Spinal cord (tissue), 10 donors: Measurements from ENCODE around the gene MAP7D2. TPM values are rescaled to one million over a fixed set of nuclear protein-coding genes. Genes with fewer than 3 reads are reported as not detected.
A peak's percentile ranks its signal among the peaks of the same experiment; 100 is the strongest.
"Not testable (repeated sequence)": the region's sequence is repeated elsewhere in the genome, so short reads cannot be mapped to it uniquely, and the experiment has no call there.

ENCODE experiments used
- DNase-seq, 6 donors: peaks; one replicate each; pipeline versions ENCODE4 v3.0.0 to v3.0.0-alpha.2; 2013 to 2015; ENCODE audit warnings: low spot score in 6 of 6, low read depth in 4 of 6
- H3K27ac ChIP-seq: one replicate; pipeline ENCODE4 v1.5.1; 2013; ENCODE audit warnings: low read depth, low read length, control low read depth
- H3K27me3 ChIP-seq: one replicate; pipeline ENCODE4 v1.6.1; 2013; ENCODE audit warnings: low read length; ENCODE audit not compliant: control insufficient read depth, insufficient read depth
- H3K36me3 ChIP-seq: one replicate; pipeline ENCODE4 v1.6.1; 2013; ENCODE audit warnings: low read length; ENCODE audit not compliant: control insufficient read depth, insufficient read depth
- H3K4me1 ChIP-seq: one replicate; pipeline ENCODE4 v1.6.1; 2013; ENCODE audit warnings: low read length; ENCODE audit not compliant: control insufficient read depth, insufficient read depth
- H3K4me3 ChIP-seq: one replicate; pipeline ENCODE4 v1.5.1; 2013; ENCODE audit warnings: low read depth, low read length, control low read depth
- H3K9me3 ChIP-seq: one replicate; pipeline ENCODE4 v1.6.1; 2013; ENCODE audit warnings: low read length; ENCODE audit not compliant: control insufficient read depth, insufficient read depth
- WGBS: methylation state at CpG from one replicate; pipeline ENCODE4 v1.1.5; 2013; ENCODE audit warnings: missing lambda C conversion rate; ENCODE audit not compliant: insufficient coverage; 5-methylcytosine and 5-hydroxymethylcytosine counted together
- long read RNA-seq, 4 donors: transcript quantifications; one replicate each; lab custom pipeline, GENCODE V29; 2026
- polyA plus RNA-seq, 2 donors: library from polyadenylated mRNA; unstranded; fragments of 120-200 nt; gene quantifications; one replicate each; pipeline ENCODE4 v1.2.1, GENCODE V29; 2013; ENCODE audit not compliant: insufficient read length in 2 of 2
- total RNA-seq, 2 donors: library from RNA; depleted of rRNA in 1 of 2; stranded (reverse); fragments of 120-200 nt in 1 of 2; fragments of >200 nt in 1 of 2; gene quantifications; one replicate each; pipeline versions ENCODE4 v1.2.3 to v1.2.4, GENCODE V29; 2013 to 2014
- donor health status: healthy.

The MAP7D2 gene
- 10 to 100 TPM in 1 of 2 donors, 1 to 10 TPM in 1; 8.2 to 27.4 TPM for total RNA-seq
- polyA plus RNA-seq = 10 to 100 TPM; 35.8 to 38.5 TPM
- long read RNA-seq, donor 1, partial matches to known transcripts = 5 of 5 reads
- long read RNA-seq, donor 1, other reads (novel, unspliced or antisense) = 0 of 5 reads
- long read RNA-seq, donor 2 = 0 reads
- long read RNA-seq, donor 3 = 0 reads
- long read RNA-seq, donor 4 = 0 reads

DNA sequence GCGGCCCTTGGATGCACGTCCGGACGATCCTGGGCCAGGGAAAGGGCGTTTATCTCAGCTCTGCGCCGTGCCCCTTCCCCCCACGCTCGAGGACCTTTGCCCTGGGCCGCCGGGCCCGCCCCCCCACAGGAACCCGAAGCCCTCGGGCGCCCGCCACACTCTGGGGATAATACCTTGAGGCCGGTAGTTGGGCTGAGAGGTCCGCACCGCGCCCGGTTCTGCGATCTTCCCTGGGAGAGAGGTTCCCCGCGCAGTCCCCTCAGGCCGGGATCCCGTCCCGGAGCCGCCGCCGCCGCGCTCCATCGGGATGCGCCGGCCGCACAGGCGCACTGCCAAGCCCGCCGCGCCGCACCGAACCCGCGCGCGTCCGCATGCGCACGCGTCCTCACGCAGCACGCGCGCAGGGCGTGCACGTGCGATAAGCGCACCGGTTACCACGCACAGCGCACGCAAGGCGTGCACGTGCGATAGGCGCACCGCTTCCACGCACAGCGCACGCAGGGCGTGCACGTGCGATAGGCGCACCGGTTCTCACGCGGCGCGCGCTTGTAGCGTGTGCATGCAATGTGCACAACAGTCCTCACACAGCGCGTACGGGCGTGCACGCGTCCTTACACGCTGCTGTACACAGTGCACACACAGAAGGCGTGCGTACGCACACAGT lies at the start of gene MAP7D2:
MAP7D2 (minus strand) TSS at position 331 of the 664 bp plus-strand sequence; CDS start at position 303, 28 bp downstream.
- H3K4me3 ChIP-seq = peak within 1 kb of the TSS; percentile 24
- peak in 3 of 6 donors; percentile 49 to 88 (median 75) for DNase-seq
- WGBS = 27% methylated on average over 89 of the region's 91 CpGs
- H3K27me3 ChIP-seq = peaks cover 51% of the 10 kb centered on the region
- peaks cover 8% of the 10 kb centered on the region for H3K4me1 ChIP-seq
- H3K27ac ChIP-seq = no peak within 1 kb of the TSS
- H3K9me3 ChIP-seq = no peaks in the 10 kb centered on the region
- no peaks in the 10 kb centered on the region for H3K36me3 ChIP-seq

DNA sequence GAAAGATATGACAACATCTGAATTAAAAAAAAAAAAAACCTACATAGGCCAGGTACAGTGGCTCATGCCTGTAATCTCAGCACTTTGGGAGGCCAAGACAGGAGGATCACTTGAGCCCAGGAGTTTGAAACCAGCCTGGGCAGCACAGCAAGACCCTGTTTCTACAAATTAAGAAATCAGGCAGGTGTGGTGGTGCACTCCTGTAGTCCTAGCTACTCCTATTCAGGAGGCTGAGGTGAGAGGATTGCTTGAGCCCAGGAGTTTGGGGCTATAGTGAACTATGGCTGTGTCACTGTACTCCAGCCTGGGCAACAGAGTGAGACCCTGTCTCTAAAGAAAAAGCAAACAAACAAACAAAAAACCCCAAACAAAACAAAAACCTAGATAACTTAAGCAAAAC lies 45.8 kb upstream of the MAP7D2 start:
- Histone ChIP-seq H3K27me3 (peaks cover 13% of the 10 kb centered on the region), H3K36me3 (peaks cover 14% of the 10 kb centered on the region)
- H3K4me1 ChIP-seq, H3K4me3 ChIP-seq, DNase-seq, H3K27ac ChIP-seq, H3K9me3 ChIP-seq: not testable (repeated sequence)

DNA sequence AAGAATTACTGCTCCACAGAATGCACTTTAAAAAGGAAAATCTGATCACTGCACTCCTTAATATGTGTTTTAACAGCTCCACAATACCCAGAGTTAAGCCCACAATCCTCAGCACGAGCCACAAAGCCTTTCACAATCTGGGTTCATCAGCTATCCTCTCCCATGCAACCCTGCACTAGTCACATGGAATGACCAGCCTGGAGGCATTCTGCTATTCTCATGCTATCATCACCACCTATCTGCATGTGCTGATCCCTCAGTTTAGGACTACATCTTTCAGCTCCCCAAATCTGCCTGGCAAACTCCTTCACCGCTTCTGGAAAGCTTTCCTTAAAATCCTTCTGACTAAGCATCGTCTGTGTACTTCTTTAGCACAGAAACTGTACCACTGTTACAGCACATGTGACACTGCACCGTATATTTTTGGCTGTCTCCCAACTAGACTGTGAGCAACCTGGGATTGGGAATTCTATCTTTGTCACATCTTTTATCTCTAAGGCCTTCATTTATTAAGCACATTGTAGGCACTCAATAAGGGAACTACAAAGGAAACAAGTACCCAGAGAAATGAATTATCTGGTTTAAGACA lies 43.2 kb upstream of the MAP7D2 start:
- Histone ChIP-seq H3K27me3 (peaks cover 18% of the 10 kb centered on the region), H3K4me3 (no peak overlapping the region), H3K4me1 (no peaks in the 10 kb centered on the region), H3K9me3 (no peaks in the 10 kb centered on the region), H3K36me3 (peaks cover 16% of the 10 kb centered on the region), H3K27ac (no peak overlapping the region)
- 75% methylated on average over 4 of the region's 4 CpGs for WGBS
- no peak for DNase-seq

DNA sequence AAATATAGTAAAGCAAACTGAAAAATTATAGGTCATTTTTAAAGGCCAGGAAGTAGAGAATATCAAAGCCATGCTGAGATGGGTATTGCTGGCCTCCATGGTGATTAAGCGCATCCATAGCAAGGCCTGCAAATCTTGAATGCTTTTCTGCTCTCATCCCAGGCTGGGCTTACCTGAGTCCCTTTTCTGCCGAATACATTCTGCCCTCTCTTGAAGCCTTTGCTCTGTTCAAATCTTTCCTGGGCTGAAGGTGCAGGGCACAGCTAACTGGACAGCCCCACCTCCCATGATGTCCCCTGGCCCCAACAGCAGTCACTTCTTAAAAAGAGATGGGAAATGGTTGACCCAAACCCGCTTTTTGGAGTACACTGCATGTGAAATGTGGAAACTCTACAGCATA lies 35.0 kb upstream of the MAP7D2 start:
- H3K27ac ChIP-seq = no peak overlapping the region
- H3K4me1 ChIP-seq = no peaks in the 10 kb centered on the region
- H3K27me3 ChIP-seq = peaks cover 25% of the 10 kb centered on the region
- H3K4me3 ChIP-seq = no peak overlapping the region
- whole genome bisulfite sequencing = 86% methylated on average over 2 of the region's 3 CpGs
- DNase-seq = no peak
- peaks cover 3% of the 10 kb centered on the region for H3K36me3 ChIP-seq
- no peaks in the 10 kb centered on the region for H3K9me3 ChIP-seq

DNA sequence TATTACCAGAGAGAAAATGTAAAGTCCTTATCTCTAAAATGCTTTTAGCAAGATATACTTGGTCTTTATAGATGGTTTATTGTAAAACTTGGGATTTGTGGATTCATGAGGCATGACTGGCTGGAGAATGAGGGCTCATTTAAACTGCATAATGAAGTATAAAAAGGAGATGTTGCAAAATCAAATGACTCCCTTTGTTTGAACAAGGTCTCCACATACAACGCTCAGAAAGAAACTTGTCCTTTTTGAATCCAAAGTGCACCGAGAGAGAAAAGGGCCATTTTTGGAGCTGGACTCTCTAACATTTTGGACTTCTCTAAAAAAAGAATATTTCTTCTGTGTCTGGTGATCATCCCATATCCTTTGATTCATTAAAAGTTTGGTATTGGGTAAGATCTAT lies 32.6 kb upstream of the MAP7D2 start:
- DNase-seq = no peak
- H3K9me3 ChIP-seq = no peaks in the 10 kb centered on the region
- peaks cover 25% of the 10 kb centered on the region for H3K27me3 ChIP-seq
- H3K27ac ChIP-seq = no peak overlapping the region
- H3K4me3 ChIP-seq = no peak overlapping the region
- no peaks in the 10 kb centered on the region for H3K36me3 ChIP-seq
- no CpG with 5 or more reads among the region's 2 CpGs for WGBS
- no peaks in the 10 kb centered on the region for H3K4me1 ChIP-seq

DNA sequence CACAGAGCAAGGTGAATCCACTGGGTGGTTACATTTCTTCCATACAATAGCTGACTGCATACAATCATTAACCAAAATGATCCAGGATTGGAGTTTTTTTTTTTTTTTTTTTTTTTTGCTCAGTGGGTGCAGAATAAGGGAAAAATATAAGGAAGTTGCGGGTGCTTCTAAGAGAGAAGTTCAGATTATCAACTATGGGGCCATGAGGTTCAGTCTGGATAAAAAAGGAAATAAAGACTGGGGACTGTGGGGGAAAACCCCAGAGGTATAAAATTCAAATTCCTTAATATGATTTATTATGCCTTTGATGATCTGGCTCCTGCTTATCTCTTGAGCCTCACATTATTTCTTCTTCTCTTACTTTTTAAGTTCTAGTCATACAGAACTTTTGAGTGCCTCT lies 30.9 kb upstream of the MAP7D2 start:
- H3K27me3 ChIP-seq = peaks cover 31% of the 10 kb centered on the region
- WGBS = 67% methylated on average over 1 of the region's 1 CpG
- peaks cover under 1% of the 10 kb centered on the region for H3K4me1 ChIP-seq
- DNase-seq = no peak
- H3K9me3 ChIP-seq = no peaks in the 10 kb centered on the region
- H3K4me3 ChIP-seq = no peak overlapping the region
- no peak overlapping the region for H3K27ac ChIP-seq
- H3K36me3 ChIP-seq = no peaks in the 10 kb centered on the region

DNA sequence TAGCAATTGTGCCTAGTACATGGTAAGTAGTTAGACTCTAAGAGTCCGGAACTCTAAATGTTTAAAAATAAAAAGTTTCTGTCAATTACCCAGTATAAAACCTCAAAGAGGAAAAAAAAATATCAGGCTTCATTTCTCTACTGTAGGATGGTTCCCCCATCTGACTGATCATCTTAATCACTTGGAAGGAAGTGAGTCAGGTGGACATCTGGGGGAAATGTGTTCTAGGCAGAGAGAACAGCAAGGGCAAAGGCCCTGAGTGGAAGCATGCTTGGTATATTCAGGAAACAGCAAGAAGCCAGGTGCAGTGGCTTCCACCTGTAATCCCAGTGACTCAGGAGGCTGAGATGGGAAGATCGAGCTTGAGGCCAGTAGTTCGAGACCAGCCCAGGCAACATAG lies 27.8 kb upstream of the MAP7D2 start:
- WGBS = no CpG with 5 or more reads among the region's 3 CpGs
- H3K4me3 ChIP-seq = no peak overlapping the region
- no peaks in the 10 kb centered on the region for H3K36me3 ChIP-seq
- H3K27ac ChIP-seq = no peak overlapping the region
- no peaks in the 10 kb centered on the region for H3K9me3 ChIP-seq
- H3K4me1 ChIP-seq = peaks cover 11% of the 10 kb centered on the region
- peaks cover 28% of the 10 kb centered on the region for H3K27me3 ChIP-seq
- no peak for DNase-seq

DNA sequence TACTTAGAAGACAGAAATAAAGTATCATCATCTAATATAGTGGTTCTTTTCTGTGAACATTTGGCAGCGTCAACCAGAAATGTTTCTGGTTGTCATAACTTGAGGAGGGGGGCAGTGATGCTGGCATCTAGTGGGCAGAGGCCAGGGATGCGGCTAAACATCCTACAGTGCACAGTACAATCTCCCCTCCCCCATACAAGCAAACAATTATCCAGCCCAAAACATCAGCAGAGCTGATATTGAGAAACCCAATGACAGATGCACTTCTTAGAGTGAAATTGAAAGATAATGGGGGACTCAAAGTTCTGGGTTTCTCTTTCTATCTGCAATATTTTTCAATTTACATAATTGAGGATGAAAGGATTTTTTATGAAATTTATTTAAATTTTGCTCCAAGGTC lies 26.9 kb upstream of the MAP7D2 start:
- Histone ChIP-seq H3K4me1 (peaks cover 13% of the 10 kb centered on the region), H3K36me3 (no peaks in the 10 kb centered on the region), H3K27ac (no peak overlapping the region), H3K9me3 (no peaks in the 10 kb centered on the region), H3K27me3 (peaks cover 25% of the 10 kb centered on the region), H3K4me3 (no peak overlapping the region)
- no CpG with 5 or more reads among the region's 2 CpGs for WGBS
- DNase-seq = no peak

DNA sequence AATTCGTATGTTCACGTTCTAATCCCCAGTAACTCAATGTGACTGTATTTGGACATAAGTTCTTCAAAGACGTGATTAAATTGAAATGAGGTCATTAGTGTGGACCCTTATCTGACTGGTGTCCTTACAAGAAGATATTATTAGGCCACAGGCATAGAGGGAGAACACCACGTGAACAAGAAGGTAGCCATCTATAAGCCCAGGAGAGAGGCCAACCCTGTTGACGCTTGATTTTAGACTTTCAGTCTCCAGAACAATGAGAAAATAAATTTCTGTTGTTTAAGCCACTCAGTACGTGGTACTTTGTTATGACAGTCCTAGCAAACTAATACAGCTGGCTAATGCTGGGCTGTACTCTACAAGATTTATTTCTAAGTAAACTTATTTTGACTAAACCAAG lies 26.4 kb upstream of the MAP7D2 start:
- no peak overlapping the region for H3K27ac ChIP-seq
- no peak for DNase-seq
- WGBS = 83% methylated on average over 2 of the region's 6 CpGs
- peaks cover 20% of the 10 kb centered on the region for H3K27me3 ChIP-seq
- H3K4me3 ChIP-seq = no peak overlapping the region
- peaks cover 2% of the 10 kb centered on the region for H3K36me3 ChIP-seq
- H3K4me1 ChIP-seq = peaks cover 13% of the 10 kb centered on the region
- H3K9me3 ChIP-seq = no peaks in the 10 kb centered on the region
